ENCODE measurements around the gene MBLAC1.

The MBLAC1 gene

DNA sequence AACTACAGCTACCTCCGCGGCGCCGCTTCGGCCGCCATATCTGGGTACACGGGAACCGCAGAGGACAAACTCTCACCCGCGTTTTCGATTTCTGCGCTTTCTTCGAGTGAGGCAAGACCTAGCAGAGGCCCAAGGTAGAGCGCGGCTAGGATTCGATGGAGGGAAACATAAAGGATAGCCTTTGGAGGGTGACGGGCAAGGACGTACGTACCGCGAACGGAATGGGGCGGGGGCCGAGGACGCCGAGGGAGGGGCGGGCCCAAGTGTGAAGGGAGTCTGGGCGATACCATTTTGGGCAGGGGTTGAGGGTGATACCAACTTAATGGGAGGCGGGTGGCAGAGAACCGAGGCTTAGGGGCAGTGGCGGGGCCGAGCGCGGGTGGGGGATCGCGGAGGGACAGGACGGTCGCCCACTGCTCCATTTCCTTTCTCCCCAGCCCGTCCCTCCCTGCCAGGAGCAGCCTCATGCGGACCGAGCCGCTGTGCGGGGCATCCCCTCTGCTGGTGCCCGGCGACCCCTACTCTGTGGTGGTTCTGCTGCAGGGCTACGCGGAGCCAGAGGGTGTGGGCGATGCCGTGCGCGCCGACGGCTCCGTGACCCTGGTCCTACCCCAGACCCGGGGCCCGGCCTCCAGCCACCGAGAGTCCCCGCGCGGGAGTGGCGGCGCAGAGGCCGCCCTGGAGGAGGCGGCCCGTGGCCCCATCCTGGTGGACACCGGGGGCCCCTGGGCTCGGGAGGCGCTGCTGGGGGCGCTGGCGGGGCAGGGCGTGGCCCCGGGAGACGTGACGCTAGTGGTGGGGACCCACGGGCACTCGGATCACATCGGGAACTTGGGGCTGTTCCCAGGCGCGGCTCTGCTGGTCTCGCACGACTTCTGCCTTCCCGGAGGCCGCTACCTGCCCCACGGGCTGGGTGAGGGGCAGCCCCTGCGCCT, at the start of gene MBLAC1:
Gene MBLAC1 (plus strand): TSS at position 37 of the 935 bp plus-strand sequence. CDS start 429 bp downstream, at position 466.
- DNase-seq, result peak; percentile 93

DNA sequence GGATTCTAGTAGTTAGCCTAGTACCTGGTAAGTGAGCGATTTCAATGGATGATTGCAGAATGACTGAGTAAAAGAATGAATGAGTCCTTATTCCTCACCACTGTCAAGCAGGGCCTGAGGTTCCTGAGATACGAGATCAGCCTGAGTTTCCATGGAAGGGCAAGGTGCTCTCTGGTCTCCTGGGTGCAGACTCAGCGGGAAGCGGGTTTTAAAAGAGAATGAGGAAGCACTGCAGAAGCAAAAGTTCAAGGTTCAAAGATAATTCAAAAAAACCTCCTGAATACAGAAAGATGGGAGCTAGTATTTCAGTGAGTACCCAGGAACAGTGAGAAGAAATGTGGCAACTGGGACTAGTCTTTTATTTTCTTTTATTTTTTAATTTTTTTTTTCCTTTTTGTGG, 49.6 kb upstream of the MBLAC1 start:
- no peak for DNase-seq

- no peak for DNase-seq
These were observed 47.7 kb upstream of the MBLAC1 start for GRCh38 chr7:100079024-100079560.

GRCh38 chr7:100080907-100081534, 45.7 kb upstream of the MBLAC1 start:
- DNase-seq, result no peak

DNA sequence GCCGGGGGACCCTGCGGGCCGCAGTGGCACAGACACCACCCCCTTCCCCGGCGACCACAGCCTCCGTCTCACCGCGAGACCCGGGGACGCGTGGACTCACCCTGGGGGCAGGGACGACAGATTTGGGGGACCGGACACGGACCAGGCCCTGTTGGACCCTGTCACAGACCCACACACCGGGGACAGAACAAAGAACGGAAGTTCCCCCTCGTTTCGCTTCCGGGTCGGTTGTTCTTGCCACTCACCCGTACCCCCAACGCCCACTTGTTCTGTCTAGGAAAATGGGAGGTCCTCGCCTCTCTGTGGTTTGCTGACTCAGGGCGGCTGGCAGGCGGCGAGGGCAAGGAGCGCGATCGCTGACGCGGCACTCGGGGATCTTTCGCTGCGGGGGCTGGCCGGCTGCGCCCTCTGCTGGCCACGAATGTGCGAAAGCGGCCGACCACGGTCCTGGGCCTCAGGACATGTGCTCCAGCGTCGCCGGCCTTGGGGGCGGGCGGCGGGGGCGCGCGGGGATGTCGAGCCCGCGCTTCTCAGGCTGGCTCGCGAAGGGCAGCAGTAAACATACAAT, 45.1 kb upstream of the MBLAC1 start, which contains the start of gene ZNF3:
Gene ZNF3 (minus strand): TSS at position 189 of the 568 bp plus-strand sequence. CDS start 4,366 bp downstream, outside the sequence.
- DNase-seq, result peak; percentile 99

DNA sequence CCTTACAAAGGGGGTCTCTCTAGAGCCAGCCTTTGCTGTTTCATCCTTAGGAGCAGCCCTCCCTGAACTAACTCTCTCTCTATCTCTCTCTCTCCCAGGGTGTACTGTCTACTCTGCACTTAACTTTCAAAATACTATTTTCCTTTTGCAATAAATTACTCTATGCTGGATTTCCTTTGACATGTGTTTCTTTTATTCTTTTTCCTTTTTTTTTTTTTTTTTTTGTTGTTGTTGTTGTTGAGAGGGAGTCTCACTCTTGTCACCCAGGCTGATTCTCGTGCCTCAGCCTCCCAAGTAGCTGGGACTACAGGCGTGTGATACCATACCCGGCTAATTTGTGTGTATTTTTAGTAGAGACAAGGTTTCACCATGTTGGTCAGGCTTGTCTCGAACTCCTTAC, 43.8 kb upstream of the MBLAC1 start:
- no peak for DNase-seq

DNA sequence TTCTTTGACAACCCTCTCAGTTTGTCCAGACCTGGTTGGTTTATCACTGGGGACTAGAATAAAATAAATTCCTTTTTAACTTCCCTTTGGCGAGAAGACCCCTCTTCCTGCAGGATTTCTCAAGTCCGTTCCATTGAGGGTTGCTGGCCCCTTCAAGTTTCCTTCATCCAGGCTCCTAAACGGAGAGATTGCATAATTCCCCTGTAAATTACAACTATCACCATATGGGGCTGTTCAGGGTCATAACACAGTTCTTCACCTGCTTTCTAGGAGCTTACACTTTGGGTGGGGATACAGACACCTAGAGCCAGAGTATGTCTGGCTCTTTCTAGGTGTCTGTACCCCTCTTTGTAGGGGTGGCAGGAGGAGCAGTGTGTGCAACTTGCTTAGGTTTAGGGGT, 41.3 kb upstream of the MBLAC1 start:
- DNase-seq, result no peak

GRCh38 chr7:100087055-100087750, 39.6 kb upstream of the MBLAC1 start:
- no peak for DNase-seq

DNA sequence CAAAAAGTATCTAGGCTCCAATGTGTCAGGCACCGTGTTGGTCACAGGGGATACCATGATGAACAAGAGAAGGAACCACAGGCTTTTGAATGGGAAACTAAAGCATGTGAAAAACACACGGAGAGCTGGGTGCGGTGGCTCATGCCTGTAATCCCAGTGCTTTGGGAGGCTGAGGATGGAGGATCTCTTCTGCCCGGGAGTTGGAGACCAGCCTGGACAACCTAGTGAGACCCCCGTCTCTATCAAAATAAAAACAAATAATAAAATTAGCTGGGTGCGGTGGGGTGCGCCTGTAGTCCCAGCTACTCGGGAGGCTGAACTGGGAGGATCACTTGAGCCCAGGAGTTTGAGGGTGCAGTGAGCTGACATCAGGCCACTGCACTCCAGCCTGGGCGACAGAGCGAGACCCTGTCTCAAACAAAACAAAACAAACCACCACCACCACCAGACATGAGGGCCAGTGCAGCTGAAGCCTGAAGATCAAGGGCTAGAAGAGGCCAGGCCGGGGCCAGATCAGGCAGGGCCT, 38.6 kb upstream of the MBLAC1 start:
- DNase-seq, result no peak

DNA sequence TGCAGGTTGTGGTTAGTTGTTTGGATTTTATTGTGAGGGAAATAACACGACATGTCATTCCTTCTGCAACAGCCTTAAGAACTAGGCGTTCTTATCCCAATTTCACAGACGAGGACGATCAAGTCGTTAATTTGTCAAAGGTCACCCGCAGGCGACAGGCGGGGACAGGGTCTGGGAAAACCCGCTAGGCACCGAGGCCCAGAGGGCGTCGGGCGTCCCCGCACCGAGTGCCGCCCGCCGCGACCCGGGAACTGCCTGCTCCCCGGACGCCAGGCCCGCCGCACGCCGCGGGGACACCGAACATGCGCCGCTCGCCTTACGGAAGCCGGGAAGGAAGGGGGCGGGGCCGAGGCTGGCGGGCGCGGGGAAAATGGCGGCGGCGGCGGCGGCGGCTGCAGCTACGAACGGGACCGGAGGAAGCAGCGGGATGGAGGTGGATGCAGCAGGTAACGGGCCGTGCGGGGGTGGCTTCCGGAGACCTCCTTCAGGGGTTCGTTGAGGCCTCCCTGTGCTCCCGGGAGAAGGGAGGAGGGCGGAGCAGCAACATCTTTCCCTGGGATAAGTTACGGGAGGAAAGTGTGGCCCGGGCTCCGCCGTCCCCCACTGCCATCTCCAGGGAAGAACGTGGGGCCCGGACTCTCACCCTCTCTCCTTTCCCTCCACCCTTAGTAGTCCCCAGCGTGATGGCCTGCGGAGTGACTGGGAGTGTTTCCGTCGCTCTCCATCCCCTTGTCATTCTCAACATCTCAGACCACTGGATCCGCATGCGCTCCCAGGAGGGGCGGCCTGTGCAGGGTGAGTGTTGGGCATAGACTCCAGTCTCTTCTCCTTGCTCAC, 37.9 kb upstream of the MBLAC1 start, which contains the start of gene COPS6:
Gene COPS6 (plus strand): TSS at position 349 of the 837 bp plus-strand sequence. CDS start 22 bp downstream, at position 371.
- peak; percentile 89 for DNase-seq

DNA sequence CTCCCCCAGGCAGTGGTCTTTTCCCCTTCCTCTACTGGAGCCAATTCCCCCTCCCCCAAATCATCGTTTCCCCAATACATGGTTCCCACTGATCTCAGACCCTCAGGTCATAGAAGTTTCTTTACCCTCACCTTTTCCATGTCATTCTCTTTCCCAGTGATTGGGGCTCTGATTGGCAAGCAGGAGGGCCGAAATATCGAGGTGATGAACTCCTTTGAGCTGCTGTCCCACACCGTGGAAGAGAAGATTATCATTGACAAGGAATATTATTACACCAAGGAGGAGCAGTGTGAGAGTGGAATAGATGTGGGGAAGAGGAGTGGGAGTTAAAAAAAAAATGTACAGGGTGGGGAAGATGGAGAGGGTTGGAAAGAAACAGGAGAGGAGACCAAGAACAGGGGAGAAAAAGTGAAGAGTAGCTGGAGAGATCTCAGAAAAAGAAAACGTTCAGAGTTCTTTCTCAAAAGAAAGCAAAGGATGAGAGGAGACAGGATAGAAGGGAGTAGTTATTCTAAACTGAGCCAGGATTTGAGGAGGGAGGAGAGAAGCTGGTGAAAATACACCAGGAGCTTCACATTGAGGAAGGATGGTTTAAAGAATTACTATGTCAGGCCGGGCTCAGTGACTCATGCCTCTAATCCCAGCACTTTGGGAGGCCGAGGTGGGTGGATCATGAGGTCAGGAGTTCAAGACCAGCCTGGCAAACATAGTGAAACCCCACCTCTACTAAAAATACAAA, 37.1 kb upstream of the MBLAC1 start:
- no peak for DNase-seq

DNA sequence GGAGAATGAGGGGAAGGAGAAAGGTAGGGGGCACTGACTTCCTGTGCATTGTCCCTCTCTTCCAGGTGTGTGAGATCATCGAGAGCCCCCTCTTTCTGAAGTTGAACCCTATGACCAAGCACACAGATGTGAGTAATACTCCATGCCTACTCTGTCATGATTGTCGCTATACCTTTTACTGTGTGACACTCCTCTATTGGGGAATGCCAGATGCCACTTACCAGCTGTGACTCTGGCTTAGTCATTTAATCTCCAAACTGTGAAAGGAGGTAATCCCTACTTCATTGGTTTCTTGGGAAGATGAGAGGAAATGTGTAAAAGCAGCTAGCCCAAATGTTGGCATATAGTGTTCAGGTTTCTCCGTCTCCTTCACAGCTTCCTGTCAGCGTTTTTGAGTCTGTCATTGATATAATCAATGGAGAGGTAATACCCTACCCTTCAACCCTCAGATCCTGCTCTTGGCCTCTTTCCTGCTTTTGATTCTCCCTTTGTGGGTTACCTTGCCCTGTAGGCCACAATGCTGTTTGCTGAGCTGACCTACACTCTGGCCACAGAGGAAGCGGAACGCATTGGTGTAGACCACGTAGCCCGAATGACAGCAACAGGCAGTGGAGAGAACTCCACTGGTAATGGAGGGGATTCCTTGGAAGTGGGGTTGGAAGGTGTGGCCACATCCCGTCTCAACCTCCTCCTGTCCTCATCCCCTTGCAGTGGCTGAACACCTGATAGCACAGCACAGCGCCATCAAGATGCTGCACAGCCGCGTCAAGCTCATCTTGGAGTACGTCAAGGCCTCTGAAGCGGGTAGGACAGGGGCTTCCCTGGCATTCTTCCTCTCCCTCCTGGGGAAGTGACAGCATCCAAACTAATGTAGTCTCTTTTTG, 36.0 kb upstream of the MBLAC1 start:
- no peak for DNase-seq

- DNase-seq, result no peak
These were observed 35.2 kb upstream of the MBLAC1 start for GRCh38 chr7:100091411-100092181.

- DNase-seq, result no peak
These were observed 33.7 kb upstream of the MBLAC1 start for GRCh38 chr7:100093054-100093453.

GRCh38 chr7:100093498-100093897, 33.3 kb upstream of the MBLAC1 start:
- DNase-seq, result no peak

GRCh38 chr7:100093925-100094486, 32.8 kb upstream of the MBLAC1 start:
- DNase-seq, result no peak

DNA sequence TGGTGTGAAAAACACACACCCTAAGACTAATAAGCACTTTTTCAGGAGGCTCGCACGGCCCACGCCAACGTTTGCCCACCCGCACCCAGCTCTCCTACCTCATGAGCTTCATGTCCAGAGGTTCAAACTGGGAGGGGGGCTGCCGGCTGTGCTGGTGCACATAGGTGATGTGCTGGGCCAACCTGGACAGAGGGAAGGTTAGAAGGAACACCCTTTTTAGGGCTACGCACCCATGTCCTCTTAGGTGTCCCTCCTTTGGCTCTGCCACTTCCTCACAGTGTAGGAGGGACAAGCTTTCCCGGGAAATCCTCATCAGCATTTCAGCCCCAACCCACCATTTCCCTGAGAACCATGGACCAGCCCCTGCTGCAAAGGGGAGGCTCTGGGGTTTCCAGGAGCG, 31.5 kb upstream of the MBLAC1 start:
- no peak for DNase-seq

GRCh38 chr7:100095704-100096103, 31.1 kb upstream of the MBLAC1 start:
- DNase-seq, result no peak

Data from stimulated activated CD4-positive, alpha-beta T cell treated with anti-CD3 and anti-CD28 coated beads, Interleukin-4, amount 100 ng/mL, for 24 hours (primary cell).